Endothelial cell of hepatic sinusoid (primary cell): ENCODE measurements around the gene SH3BP2.

Experiments
- in situ Hi-C: cut with HindIII; loops from 2 replicates; pipeline ENCODE4 v1.10.0; 2017; ENCODE audit warnings: low sequenced_read_pairs

Gene SH3BP2

GRCh38 chr4:2817701-2818350, 24.9 kb downstream of the SH3BP2 start:
- in situ Hi-C loops = no loop called here

DNA sequence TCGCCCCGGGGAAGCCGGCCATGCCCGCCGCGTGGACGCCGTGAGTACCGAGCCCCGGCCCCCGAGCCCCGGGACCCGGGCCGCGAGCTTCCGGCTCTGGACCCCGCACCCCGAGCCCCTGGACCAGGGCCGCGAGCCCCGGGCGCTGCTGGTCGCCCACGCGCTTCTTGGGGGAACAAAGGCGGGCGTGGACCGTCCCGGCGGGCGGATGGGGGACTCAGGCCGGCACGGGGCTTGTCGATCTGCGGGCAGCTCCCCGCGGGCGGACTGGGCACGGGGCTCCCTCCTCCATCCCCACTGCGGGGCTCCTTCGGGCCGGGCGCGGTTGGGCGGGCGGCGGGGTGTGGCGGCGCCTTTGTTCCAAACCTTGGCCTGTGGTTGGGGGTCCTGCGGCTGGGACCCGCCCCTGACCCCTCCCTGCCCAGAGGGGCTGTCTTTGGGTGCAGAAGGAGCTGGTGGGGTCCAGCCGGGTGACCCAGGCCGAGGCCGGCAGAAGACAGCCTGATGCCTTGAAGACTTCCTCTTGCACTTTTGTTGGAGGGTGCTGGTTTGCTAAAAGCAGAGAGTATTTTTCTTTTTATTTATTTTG, 25.6 kb downstream of the SH3BP2 start:
- in situ Hi-C loops = no loop called here

GRCh38 chr4:2819244-2820215, 26.6 kb downstream of the SH3BP2 start:
- in situ Hi-C loops = no loop called here

DNA sequence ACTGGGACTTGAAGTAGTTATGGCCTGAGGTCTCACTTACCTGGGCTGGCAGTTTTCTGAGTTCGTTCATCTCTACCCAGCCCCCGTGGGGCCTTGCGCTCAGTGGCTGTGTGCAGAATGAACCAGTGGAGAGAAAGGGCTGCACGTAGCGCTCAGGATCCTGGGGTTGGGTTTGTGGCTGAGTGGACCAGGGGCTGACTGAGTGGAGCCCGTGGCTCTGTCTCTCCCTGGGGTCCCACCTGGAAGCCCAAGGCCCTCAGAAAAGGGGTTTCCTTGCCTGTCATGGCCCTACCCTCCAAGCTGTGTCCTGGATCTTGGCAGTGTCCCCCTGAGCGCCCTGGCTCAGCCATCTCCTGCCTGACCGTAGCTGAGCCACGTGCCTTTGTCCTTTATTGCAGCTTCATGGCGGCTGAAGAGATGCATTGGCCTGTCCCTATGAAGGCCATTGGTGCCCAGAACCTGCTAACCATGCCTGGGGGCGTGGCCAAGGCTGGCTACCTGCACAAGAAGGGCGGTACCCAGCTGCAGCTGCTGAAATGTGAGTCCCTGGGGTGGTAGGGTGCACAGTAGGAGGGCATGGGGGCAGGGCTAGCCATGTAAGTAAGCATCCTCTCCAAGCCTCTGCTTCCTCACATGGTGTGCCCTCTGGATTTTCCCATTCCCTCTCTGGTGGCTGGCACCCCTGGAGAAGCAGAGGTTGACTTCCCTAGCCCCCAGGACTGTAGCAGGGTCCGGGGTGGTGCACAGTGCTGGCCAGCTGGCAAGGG, 27.5 kb downstream of the SH3BP2 start:
- in situ Hi-C loops = no loop called here

DNA sequence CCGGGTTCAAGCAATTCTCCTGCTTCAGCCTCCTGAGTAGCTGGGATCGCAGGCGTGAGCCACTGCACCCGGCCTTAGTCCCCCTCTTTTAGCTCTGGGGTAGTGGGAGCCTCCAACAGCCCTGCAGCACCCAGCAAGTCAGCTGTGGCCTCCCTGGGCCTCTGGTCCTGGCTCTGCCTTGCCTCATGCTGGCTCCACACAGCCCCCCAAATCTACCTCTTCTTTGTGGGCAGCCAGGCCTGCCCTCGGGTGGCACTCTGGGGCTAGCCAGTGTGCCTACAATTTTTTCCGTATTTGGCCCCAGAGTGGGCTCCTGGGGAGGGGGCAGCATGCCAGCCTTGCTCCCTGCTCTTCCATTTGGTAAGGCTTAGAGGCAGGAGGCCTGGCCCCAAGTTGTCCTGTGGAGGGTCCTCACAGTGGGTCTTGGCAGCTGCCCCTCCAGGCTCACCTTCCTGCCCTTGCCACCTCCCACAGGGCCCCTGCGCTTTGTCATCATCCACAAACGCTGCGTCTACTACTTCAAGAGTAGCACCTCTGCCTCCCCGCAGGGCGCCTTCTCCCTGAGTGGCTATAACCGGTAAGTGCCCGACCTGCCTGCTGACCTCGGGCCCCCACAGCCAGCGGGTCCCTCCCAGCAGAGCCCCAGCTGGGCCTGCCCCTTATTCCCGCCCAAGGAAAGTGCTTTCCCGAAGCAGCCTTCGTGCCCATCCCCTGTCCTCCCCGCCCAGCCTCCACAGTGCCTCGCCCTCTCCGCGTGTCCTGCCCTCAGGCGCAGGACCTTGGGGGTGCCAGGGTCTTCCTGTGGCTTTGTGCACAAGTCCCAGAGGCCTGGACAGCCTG, 29.8 kb downstream of the SH3BP2 start:
- in situ Hi-C loops = no loop called here

DNA sequence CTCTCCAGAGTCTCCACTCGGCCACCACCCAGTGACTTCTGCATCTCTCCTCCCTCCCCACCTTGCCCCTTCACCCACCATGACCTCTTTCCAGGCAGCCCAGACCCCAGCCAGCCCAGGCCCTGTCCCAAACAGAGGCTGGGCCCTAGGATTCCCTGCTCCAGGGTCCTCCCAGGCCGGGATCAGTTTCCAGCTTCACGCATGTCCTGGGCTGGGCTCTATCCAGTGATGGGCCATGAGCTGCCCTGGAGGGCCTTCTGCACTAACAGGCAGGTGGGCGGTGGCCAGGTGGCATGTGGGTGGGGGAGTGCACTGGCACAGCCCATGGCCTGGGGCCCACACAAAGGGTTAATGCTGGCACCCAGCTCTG, 30.4 kb downstream of the SH3BP2 start:
- in situ Hi-C loops = no loop called here

GRCh38 chr4:2823671-2824328, 30.9 kb downstream of the SH3BP2 start:
- in situ Hi-C loops = no loop called here

DNA sequence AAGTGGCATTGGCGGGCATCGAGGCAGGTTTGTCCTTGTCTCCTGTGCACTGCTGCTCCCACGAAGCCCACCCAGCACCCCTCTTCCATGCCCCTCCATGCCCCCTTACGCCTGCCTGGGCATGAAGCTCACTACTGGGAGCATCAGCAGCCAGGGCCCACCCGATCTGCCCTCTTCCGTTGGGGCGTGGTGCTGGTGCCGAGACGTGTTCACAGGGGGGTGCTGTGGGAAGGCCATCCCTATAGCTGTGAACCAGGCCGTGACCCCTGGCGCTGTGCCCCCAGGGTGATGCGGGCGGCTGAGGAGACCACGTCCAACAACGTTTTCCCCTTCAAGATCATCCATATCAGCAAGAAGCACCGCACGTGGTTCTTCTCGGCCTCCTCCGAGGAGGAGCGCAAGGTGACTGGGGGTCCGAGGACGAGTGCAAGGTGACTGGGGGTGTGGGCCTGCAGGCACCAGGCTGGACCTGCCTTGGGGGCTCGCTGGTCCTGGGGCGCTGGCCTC, 31.5 kb downstream of the SH3BP2 start:
- in situ Hi-C loops = no loop called here

DNA sequence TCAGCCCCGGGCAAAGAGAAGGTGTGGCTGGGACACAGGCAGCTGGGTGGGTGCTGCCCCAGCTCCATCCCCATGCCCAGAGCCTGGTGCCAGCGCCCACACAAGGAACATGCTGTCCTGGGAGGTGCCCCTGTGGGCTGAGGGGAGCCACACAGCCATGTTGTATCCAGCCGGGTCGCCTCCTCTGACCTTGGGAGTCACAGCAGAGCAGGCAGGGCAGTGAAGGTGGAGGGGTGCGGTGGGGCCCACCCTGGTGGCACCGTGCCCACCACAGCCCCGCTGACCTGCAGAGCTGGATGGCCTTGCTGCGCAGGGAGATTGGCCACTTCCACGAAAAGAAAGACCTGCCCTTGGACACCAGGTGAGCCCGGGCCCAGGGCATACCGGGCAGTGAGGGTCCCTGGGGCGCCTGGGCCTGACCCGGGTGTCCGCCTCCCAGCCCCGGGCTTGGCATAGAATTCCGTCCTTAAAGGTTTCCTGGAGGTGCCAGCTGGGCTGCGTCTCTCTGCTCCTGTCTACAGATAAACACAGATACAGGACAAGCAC, 32.0 kb downstream of the SH3BP2 start:
- in situ Hi-C loops = no loop called here

GRCh38 chr4:2825740-2826139, 32.9 kb downstream of the SH3BP2 start:
- in situ Hi-C loops = no loop called here

GRCh38 chr4:2827071-2827873, 34.4 kb downstream of the SH3BP2 start:
- in situ Hi-C loops = no loop called here

DNA sequence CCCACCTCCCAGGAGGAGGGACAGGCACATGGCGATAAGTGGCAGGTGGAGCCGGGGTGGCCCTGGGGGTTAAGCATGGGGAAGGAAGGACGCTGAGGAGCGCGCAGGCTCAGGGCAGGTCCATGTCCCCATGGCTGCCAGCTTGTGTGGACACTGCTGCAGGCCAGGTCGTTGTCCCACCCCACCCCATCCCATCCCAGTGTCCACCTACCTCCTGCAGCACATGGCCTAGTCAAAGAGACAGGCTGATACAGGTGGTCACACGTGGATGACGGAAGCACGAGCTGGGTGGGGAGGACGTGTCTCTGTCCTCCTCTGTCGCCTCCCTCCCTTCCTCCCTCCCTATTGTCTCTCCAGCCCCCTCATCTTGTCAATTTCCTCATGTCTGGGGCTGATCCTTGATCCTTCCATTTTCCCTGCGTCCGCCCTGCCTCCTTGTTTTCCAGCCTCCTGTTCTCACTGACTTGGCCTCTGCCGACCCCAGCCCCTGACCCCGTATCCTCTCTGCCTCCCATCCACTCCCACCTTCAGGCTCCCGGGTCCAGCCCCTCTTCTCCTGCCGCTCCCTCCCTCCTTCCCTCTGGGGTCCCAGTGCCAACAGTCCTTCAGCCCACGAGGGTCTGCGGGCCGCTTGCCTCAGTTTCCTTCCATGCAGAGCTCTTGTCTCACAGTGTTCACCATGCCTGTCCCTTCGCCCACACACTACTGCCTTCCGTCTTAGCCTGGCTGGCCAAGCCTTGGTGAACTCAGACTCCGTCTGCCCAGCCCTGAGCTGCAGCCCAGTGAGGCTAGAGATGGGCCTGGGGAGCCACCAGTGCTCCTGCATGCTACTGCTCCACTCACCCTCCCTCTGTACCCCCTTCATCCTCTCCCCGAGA, 35.2 kb downstream of the SH3BP2 start:
- in situ Hi-C loops = no loop called here

DNA sequence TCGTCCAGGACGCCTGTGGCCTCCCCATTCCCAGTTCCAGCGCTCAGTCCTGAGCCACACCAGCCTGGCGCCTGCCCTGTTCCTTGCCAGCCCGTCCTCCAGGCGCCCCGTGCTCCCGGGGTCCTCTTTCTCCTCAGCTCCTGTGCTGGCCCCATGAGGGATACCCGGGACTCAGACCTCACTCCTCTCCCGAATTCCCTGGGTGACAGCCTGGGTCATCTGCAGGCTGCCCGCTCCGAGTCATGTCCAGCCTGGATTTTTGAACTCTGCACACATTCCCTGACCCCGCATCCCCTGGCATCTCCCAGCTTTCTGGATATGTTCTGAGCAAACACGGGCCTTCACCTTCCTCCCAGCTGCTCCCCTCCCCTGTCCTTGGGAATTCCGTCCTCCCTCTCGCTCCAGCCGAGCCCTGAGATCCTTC, 35.9 kb downstream of the SH3BP2 start:
- in situ Hi-C loops = no loop called here

DNA sequence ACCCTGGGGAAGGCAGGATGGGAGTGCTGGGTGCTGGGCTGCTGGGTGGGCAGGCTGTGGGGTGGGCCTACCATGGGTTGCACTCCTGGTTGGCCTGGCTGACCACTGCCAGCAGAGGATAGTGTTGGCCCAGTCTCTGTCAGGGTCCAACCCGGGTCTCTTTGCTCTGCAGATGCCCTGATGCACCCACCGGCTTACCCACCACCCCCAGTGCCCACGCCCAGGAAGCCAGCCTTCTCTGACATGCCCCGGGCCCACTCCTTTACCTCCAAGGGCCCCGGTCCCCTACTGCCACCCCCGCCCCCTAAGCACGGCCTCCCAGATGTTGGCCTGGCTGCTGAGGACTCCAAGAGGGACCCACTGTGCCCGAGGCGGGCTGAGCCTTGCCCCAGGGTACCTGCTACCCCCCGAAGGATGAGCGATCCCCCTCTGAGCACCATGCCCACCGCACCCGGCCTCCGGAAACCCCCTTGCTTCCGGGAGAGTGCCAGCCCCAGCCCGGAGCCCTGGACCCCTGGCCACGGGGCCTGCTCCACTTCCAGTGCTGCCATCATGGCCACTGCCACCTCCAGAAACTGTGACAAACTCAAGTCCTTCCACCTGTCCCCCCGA, 36.5 kb downstream of the SH3BP2 start:
- in situ Hi-C loops = no loop called here

GRCh38 chr4:2829933-2830451, 37.1 kb downstream of the SH3BP2 start:
- in situ Hi-C loops = no loop called here
